Stimulated activated CD4-positive, alpha-beta T cell treated with anti-CD3 and anti-CD28 coated beads, TNF-alpha, amount 100 ng/mL, for 1 hour (primary cell): ENCODE measurements around the gene PTS.

ENCODE experiments used
- DNase-seq, 3 donors: peaks; one replicate each; pipeline ENCODE4 v3.0.0-alpha.2; 2020; ENCODE audit warnings: low read depth in 3 of 3, low spot score in 1 of 3

PTS gene

DNA sequence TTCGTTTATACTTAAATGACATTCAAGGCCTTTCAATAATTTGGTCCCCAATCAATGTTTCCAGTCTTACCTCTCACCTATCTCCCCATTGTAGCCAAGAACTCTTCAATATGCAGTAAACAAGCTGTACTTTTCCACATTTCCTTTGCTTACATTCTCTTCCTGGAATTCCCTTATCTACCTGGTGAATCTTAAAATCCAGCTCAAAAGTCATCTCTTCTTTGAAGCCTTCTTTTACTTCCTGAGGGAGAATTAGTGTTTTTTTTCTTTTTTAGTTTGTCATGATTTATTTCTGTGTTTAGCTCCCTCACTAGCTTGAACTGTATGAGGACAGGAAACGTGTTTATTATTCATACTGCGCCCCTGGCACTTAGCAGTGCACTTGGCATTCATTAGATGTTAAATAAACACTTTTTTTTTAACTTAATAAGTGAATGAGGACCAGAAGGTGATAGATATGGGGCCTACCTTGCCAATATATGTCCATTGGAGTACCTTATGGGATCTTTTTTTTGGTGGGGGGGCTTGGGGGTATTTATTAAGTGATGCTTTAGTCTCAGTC is 4.9 kb upstream of the PTS start:
- no peak for DNase-seq

DNA sequence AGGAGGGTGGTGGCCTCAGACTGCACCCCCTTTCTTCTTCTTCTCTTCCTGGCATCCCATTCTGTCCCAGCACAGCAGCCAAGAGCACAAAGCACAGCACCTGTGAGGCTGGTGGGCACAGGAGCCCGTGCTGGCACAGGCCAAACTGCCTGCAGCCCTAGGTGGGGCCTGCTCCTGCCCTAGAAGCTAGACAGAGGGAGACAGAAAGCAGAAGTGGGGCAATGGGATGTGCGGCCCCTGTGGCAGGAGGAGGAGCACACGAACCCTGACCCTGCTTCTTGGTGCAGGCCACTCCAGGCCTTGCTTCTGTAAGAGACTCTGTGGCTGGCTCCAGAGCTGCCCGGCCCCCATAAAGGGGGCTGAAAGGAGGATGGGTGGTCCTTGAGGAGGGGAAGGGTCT is 3.9 kb upstream of the PTS start:
- no peak for DNase-seq

DNA sequence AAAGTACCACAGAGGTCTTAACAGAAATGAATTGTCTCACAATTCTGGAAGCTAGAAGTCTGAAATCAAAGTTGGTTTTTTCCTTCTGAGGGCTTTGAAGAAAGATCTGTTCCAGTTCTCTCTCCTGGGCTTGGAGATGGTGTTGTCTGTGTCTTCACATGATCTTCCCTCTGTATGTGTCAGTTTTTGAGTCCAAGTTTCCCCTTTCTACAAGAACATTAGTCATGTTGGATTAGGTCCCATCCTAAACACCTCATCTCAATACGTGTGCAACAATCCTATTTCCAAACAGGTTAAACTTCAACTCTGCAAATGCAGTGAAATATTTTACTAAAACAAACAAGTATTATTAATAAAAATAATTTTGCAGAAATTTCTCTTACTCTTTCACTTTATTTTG is 3.1 kb upstream of the PTS start:
- DNase-seq: no peak

DNA sequence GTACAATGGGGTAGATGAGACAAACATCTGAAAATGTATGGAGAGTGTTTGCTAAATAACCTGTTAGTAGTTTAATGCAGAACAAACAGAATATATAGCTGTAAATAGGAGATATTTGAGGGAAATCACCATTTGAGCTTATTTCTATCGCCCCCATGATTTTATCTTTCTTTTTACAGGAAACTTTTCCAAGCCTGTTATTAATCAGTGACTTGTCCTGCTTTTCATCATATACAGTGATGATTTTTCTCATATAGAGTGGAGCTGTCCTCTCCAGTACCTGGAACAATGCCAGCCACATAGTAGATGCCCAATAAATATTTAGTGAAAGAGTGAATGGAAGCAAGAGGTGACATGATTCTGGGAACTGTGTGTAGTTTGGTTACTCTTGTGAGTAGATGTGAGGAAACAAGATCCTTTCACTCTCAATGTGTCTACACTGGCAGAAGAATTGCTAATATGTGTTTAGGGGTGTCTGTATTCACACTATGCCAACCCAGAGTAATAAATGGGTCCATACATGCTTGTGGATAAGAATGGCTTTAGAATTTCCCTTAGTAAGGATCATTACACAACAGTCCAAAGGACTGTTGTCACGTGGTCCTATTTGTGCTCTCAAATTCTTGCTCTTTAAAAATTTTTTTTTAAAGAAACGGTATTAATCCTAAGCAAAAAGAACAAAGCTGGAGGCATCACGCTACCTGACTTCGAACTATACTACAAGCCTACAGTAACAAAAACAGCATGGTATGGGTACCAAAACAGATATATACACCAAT is 2.3 kb upstream of the PTS start:
- DNase-seq: no peak

DNA sequence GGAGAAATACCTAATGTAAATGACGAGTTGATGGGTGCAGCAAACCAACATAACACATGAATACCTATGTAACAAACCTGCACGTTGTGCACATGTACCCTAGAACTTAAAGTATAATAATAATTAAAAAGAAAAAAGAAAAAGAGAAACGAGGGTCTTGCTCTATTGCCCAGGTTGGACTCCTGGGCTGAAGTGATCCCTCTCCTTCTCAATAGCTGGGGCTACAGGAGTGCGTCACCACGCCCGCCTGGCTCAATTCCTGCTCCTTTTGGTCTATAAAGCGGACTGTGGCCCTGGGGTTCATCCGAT is 521 bp upstream of the PTS start:
- DNase-seq: no peak

DNA sequence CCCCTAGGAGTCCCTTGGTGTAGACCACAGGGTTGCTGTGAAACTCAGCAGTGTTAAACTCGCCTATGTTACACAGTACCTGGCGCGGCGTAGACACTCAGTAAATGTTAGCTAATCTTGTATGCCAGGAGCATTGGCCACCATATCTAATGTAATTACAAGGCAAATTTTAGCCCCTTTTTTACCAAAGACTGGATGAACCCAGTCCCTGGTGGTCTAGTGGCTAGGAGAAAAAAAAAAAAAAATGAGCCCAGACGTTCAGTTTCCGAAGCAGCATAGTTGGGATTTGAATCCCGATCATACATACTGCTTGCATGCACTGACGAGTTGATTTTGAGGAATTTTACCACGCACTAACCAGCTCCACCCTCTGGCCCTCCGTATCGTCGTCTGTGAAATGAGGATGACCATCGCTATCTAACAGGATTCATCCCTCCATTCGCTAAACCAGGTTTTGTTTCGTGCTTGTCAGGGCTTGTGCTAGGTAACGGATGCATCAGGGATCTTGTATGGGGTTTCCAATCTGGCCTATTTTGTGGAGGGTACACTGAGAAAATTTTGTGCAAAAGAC is 688 bp downstream of the PTS start:
- no peak for DNase-seq

DNA sequence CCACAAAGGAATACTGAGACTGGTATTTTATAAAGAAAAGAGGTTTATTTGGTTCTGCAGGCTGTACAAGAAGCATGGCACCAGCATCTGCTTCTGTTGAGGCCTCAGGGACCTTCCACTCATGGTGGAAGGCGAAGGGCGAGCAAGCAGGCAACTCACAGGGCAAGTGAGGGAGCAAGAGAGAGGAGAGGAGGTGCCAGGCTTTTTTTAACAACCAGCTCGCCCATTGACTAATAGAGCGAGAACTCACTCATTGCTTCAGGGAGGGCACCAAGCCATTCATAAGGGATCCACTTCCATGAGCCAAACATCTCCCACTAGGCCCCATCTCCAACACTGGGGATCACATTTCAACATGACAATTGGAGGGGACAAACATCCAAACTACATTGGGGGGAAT is 1.2 kb downstream of the PTS start:
- DNase-seq: no peak

DNA sequence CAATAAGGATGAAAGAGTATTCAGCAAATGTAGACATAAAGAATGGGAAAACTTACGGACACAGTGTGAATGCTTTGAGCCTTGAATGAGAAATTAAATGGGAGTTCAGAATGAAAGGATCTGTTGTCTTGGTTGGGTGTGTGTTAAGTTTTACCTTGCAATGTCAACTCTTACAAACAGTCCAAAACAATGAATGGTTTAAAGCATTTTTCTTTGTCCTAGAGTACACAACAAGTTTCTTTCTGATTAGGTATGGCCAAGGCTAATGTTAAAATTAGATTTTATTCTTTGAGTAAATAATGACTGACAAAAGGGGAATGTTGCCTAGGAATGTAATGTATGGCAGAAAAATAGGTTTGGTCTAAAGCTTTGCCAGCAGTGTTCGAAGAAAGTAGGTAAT is 2.5 kb downstream of the PTS start:
- DNase-seq: no peak

DNA sequence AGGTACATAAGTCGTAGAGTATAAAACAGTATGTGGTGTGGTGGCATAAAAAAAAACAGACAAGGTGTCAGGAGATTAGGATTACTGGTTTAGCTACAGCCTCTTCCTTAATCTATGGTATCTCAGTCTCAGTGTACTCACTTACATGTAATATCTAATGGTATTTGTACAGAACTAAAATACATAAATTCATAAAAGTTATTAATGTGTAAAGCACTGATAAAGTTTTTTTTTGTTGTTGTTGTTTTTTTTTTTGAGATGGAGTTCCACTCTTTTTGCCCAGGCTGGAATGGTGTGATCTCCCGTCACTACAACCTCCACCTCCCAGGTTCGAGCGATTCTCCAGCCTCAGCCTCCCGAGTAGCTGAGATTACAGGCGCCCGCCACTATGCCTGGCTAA is 2.9 kb downstream of the PTS start:
- DNase-seq: no peak

DNA sequence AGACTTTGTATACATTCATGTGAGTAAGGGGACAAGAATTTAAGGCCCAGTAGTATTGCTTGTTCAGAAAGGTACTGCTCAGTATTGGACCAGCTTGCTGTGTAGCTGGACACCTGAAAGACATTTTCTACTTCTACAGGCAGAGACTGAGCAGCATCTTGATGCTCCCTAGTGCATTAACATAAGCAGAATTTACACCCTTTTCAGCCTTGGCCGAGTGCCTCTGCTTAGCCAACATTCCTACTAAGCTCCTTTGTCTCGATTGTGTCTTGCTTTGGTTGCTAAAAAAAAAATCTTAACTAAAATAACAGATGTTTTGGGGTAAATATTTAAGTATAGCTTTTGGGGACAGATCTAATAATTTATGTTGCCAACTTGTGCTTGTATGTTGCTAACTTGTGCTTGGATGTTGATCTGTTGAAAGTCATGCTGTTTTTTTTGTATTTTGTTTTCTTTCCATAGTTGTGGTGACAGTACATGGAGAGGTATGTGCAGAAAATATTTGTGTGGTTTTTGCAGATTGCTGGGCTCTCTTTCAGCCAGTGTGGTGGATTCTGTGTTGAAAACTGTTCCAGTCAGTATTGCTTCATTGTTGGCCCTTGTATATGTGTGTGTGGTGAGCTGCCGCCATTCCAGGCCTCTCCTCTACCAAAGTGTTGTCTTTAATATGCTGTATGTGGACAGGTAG is 3.7 kb downstream of the PTS start:
- DNase-seq: no peak

DNA sequence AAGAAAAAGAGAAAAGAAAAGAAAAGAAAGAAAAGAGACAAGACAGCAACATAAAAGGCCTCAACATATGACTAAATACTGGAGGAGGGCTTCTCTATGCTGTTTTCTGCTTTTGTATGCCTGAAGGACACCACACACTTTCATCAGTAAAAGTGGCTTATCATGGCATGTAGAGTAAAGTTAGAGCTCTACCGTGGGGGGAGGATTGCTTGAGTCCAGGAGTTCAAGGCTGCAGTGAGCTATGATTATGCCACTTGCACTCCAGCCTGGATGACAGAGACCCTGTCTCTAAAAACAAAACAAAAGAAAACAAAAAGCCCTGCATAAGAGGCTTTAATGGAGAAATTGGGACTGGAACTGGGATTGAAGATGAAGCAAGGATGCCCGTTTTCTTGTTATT is 5.7 kb downstream of the PTS start:
- no peak for DNase-seq

DNA sequence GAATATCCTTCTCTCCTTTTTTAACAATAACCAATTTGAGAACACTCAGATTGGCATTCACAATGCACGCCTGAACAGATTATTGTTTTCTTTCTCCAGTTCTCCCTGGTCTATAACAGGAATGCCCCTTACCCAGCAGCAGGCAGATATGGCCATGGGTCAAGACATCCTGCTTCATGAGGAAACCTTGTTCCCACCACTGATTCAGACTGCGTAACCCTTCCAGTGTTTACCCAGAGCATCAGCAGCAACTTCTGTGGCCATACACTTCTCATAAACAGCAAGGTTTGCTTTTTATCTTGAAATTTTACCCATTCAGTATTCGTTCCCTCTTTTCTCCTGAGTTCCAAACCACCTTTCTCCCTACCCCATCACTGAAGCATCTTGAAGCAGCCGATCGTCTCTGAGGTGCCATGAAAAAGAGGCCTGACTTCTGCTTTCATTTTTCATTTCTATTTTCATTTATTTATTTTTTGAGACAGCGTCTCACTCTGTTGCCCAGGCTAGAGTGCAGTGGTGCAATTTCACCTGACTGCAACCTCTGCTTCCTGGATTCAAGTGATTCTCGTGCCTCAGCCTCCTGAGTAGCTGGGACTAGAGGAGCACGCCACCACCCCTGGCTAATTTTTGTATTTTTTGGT is 9.6 kb downstream of the PTS start:
- DNase-seq: no peak

DNA sequence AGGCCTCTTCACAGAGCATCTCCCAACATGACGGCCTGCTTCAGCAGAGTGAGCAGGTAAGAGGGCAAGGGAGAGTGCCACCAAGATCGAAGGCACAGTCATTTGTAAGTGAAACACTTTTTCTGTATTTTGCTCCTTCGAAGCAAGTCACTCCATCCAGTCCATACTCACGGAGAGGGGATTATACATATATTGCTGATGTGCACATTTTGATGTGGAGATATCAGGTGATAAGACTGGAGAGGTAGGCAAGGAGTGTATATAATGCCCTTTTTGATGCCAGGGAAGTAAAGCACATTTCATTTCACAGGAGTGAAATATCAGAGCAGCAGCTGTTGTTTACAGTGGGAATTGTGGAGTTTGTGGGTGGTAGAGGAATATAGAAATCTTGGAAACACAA is 11.2 kb downstream of the PTS start:
- no peak for DNase-seq

DNA sequence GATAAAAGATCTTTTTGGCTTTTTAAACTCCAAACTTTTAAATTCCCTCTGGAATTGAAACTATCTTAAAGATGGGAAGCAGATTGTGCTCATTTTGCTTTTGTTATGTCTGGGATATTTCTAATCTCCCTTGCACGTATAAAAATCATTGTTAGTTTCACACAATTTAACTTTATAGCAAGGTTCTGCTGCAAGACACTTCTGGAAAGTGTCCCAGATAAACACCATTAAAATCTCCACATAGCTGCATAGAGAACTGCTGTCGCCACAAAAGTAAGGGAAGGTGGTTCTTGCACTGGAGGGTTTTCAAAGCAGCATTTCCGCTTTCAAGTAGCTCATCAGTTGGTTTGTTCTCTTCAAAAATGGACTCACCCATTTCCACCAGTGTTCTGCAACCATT is 11.8 kb downstream of the PTS start:
- no peak for DNase-seq

DNA sequence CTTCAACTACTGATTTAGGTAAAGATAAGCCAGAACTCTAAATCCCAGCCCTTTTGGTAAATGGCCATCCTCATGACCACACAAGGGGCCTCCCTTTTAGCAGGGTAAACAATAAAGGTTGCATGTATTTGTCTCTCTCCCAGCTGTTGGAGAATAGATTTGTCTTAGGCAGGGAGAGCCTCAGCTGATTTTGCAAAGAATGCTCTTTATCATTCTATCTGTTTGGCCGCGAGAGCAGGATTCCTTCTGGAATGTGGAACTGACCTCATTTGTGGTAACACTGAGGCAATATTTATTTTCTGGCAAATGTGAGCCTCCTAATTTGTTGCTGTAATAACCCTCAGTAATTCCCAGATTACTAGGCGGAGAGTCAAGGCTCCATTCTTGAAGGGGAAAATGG is 15.3 kb downstream of the PTS start:
- no peak for DNase-seq

DNA sequence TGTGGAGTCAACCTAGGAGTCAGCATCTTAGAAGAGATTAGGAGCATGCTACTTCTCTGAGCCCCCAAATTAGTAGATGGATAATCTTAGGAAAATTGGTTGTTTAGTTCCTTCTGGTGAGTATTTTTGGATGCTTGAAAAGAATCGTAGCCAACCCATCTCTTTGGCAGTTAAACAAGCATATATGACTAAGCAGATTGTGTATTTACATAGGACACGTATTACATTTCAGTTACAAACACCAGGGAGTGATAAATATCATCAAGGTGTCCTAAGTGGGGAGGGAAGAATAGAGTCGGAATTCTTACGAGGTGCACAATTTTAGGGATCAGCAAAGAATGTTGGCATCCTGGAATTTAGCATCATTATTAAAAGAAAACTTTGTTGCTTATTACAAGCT is 21.0 kb downstream of the PTS start:
- DNase-seq: no peak

DNA sequence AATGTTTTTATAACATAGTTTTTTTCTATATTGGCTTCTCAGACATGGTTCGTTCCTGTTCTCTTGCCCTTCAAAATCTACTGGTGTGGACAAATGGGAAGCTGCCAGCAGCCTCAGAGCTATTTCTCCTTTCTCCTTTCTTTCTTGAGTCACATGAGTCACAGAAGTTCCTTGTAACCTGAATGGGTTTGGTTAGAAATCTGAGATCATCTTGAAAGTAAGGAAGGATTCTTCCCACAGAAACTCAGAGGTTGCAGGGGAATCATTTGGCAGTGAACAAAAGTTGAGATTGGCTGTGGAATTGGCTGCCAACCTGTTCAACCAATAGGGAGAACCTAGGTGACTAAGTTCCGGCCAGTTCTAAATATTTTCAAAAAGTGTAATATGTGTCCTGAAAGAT is 22.0 kb downstream of the PTS start:
- no peak for DNase-seq

DNA sequence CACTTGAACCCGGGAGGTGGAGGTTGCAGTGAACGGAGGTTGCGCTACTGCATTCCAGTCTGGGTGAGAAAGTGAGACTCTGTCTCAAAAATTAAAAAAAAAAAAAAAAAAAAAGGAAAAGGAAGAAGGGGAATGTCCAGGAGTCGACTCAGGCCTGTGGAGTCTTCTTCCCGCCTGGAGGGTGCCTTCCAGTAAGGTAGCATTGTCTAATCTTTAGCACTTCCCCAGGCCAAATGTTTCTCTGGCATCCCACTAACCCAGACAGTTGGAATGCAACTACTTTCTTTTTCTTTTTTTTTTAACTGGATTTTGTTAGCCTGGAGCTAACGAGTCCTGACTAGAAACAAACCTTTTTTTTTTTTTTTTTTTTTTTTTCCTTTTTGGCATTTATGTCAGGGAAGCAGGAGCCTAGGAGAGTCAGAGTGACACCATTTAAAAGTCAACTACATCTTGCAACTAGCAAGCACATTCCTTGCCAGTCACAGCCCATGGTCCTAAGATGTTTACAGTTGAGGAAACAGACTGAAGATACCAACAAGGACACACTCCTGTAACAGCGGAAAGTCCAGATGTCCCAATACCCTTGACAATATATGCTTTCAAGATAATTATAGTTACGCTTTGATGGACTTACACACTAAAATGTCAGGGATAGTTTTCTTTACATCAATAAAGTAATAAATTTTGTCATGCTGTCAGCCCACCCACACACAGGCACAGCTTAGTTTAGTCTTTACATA is 23.8 kb downstream of the PTS start:
- DNase-seq: no peak

DNA sequence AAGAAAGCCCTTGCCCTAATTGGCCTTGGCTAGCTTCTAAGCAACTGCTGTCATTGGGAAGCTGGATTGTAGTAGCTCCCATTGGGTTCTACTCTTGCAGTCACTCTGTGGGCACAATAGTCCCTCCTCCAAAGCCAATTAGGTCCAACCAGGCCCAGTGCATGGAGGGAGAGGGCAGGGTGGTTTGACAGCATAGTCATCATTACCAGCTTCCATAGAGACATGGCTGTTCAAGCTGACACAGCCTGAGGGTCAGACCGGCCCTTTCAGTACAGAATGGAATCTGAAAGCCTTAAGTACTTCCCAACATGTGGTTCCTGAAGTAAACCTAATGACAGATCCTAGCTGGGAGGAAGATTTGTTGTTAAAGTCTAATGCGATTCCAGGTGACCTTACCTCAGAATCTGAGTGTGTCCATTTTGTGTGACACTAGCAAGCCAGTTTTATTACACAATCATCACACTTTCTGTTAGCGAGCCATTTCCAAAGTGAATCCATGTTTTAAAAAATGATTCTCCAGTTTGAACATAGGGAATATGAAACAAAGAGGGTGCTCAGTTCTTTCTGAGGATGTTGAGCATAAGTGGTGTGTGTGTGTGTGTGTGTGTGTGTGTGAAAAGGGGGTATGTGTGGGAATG is 27.5 kb downstream of the PTS start:
- no peak for DNase-seq

DNA sequence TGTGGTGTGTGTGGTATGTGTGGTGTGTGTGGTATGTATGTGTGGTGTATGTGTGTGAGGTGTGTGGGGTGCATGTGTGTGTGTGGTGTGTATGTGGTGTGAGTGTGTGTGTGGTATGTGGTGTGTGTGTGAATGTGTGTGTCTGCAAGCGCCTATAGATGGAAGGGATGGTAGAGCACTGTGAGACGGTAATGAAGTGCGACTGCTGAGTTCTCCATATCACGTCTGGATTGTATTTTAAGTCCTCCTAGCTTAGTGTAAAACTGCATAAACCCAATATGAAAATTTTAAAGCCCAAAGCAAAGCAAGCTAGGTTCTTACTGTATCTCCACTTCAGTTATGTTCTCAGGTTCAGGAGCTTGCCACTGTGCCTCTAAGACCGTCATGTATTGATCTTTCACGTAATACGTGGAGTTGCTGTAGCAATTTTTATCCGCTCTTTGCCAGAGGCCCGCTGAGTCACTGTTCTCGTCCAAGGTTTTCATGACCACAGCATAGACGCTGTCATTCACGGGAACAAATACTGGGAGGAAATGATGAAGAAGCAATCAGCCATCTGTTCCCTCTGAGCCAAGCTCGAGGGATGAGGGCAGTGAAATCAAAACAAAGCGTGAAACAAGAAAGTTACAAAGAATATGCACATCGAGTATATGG is 29.0 kb downstream of the PTS start:
- DNase-seq: no peak
